Left kidney (tissue), 2 donors: ENCODE data around the gene GRK2. TPM values are rescaled to one million over a fixed set of nuclear protein-coding genes. Genes with fewer than 3 reads are reported as not detected.
"Not testable (repeated sequence)": the region's sequence is repeated elsewhere in the genome, so short reads cannot be mapped to it uniquely, and the experiment has no call there.

ENCODE experiments used
- DNase-seq: peaks from one replicate; pipeline ENCODE4 v3.0.0-alpha.2; 2013
- polyA plus RNA-seq: library from polyadenylated mRNA; unstranded; fragments of 120-200 nt; gene quantifications from one replicate; pipeline ENCODE4 v1.2.1, GENCODE V29; 2013; ENCODE audit not compliant: insufficient read length

GRK2 gene
- polyA plus RNA-seq, 1 donor, result 52.4 TPM

- DNase-seq, result no peak
Measured at GRCh38 chr11:67312187-67313021, 46.1 kb downstream of the GRK2 start.

- DNase-seq, result no peak
Measured at GRCh38 chr11:67313125-67313890, 47.0 kb downstream of the GRK2 start.

- DNase-seq, result no peak
Measured at GRCh38 chr11:67314218-67314617, 47.9 kb downstream of the GRK2 start.

GRCh38 chr11:67315325-67315909, 49.1 kb downstream of the GRK2 start:
- DNase-seq, result no peak

- no peak for DNase-seq
Measured at GRCh38 chr11:67316882-67317204, 50.6 kb downstream of the GRK2 start.

- peak; percentile 99 for DNase-seq
Measured at GRCh38 chr11:67317205-67317887, 51.1 kb downstream of the GRK2 start.

GRCh38 chr11:67317888-67318555, 51.7 kb downstream of the GRK2 start:
- no peak for DNase-seq

GRCh38 chr11:67318876-67319275, 52.6 kb downstream of the GRK2 start:
- not testable (repeated sequence) for DNase-seq

- no peak for DNase-seq
Measured at GRCh38 chr11:67320011-67320410, 53.7 kb downstream of the GRK2 start.

GRCh38 chr11:67320691-67321090, 54.4 kb downstream of the GRK2 start:
- no peak for DNase-seq

- DNase-seq, result no peak
Measured at GRCh38 chr11:67321313-67321871, 55.1 kb downstream of the GRK2 start.

GRCh38 chr11:67322049-67322448, 55.8 kb downstream of the GRK2 start:
- no peak for DNase-seq

GRCh38 chr11:67323526-67323925, 57.3 kb downstream of the GRK2 start:
- no peak for DNase-seq

GRCh38 chr11:67332081-67332691, 65.9 kb downstream of the GRK2 start:
- no peak for DNase-seq

Other genes with a start within 250 kb of the GRK2 start
- gene SYT12, start 243.3 kb upstream of the GRK2 start, polyA plus RNA-seq, result 0.13 TPM
- gene RHOD, start 209.6 kb upstream of the GRK2 start, polyA plus RNA-seq, result 8.0 TPM
- gene KDM2A, start 147.2 kb upstream of the GRK2 start, polyA plus RNA-seq, result 87.2 TPM
- gene ANKRD13D, start 22.8 kb downstream of the GRK2 start, polyA plus RNA-seq, result 35.5 TPM
- gene SSH3, start 37.1 kb downstream of the GRK2 start, polyA plus RNA-seq, result 22.8 TPM
- gene POLD4, start 87.1 kb downstream of the GRK2 start, polyA plus RNA-seq, result 25.2 TPM
- gene CLCF1, start 107.1 kb downstream of the GRK2 start, polyA plus RNA-seq, result 7.0 TPM
- gene RAD9A, start 125.5 kb downstream of the GRK2 start, polyA plus RNA-seq, result 29.6 TPM
- 154 TPM for gene PPP1CA, start 135.4 kb downstream of the GRK2 start, polyA plus RNA-seq
- gene TBC1D10C, start 137.6 kb downstream of the GRK2 start, polyA plus RNA-seq, result 8.2 TPM
- gene CARNS1, start 149.2 kb downstream of the GRK2 start, polyA plus RNA-seq, result 4.4 TPM
- gene RPS6KB2, start 162.0 kb downstream of the GRK2 start, polyA plus RNA-seq, result 40.4 TPM
- gene PTPRCAP, start 171.2 kb downstream of the GRK2 start, polyA plus RNA-seq, result 2.6 TPM
- gene CORO1B, start 177.0 kb downstream of the GRK2 start, polyA plus RNA-seq, result 55.3 TPM
- not detected for gene GPR152, start 186.3 kb downstream of the GRK2 start, polyA plus RNA-seq
- gene CABP4, start 188.9 kb downstream of the GRK2 start, polyA plus RNA-seq, result 1.0 TPM
- 39.4 TPM for gene TMEM134, start 202.8 kb downstream of the GRK2 start, polyA plus RNA-seq
- gene AIP, start 216.6 kb downstream of the GRK2 start, polyA plus RNA-seq, result 51.8 TPM
- 28.6 TPM for gene PITPNM1, start 238.9 kb downstream of the GRK2 start, polyA plus RNA-seq
- gene CDK2AP2, start 241.7 kb downstream of the GRK2 start, polyA plus RNA-seq, result 32.8 TPM